ENCODE measurements around the gene NEK6.

Gene NEK6

GRCh38 chr9:124352616-124353015 lies 94.9 kb downstream of the NEK6 start:
- peaks cover 47% of the 10 kb centered on the region for H3K36me3 ChIP-seq (ENCODE audit: control insufficient read depth, low read length)
- H3K4me1 ChIP-seq (ENCODE audit: control insufficient read depth, low read length), result no peaks in the 10 kb centered on the region
- no peak overlapping the region for H3K27ac ChIP-seq (ENCODE audit: low read depth, low read length)
- no peak overlapping the region for H3K4me3 ChIP-seq (ENCODE audit: low read length)
- no peak for TF ChIP-seq EZH2phosphoT487 (IDR thresholded peaks at IDR 0.05; ENCODE audit: borderline replicate concordance, low read length)
- TF ChIP-seq, protein P1, sequence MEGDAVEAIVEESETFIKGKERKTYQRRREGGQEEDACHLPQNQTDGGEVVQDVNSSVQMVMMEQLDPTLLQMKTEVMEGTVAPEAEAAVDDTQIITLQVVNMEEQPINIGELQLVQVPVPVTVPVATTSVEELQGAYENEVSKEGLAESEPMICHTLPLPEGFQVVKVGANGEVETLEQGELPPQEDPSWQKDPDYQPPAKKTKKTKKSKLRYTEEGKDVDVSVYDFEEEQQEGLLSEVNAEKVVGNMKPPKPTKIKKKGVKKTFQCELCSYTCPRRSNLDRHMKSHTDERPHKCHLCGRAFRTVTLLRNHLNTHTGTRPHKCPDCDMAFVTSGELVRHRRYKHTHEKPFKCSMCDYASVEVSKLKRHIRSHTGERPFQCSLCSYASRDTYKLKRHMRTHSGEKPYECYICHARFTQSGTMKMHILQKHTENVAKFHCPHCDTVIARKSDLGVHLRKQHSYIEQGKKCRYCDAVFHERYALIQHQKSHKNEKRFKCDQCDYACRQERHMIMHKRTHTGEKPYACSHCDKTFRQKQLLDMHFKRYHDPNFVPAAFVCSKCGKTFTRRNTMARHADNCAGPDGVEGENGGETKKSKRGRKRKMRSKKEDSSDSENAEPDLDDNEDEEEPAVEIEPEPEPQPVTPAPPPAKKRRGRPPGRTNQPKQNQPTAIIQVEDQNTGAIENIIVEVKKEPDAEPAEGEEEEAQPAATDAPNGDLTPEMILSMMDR (IDR thresholded peaks at IDR 0.05; ENCODE audit: low read depth, low read length, poor library complexity, severe bottlenecking), result no peak
- no peaks in the 10 kb centered on the region for H3F3A ChIP-seq (ENCODE audit: control insufficient read depth, insufficient read depth)
- no peak overlapping the region for H3K4me2 ChIP-seq (ENCODE audit: low read length)
- H4K20me1 ChIP-seq (ENCODE audit: control insufficient read depth, insufficient read depth, low read depth, low read length), result no peaks in the 10 kb centered on the region; the same call in 1 of the 2 replicates
- no peaks in the 10 kb centered on the region for H3K9me3 ChIP-seq (ENCODE audit: control insufficient read depth, insufficient read depth, low read length)
- no peaks in the 10 kb centered on the region for H3K27me3 ChIP-seq (ENCODE audit: control insufficient read depth, low read length)
- H3K9me2 ChIP-seq (replicated peaks; ENCODE audit: control insufficient read depth, low read length), result no peaks in the 10 kb centered on the region
- H3K79me2 ChIP-seq (ENCODE audit: control insufficient read depth, low read length), result peaks cover 9% of the 10 kb centered on the region

GRCh38 chr9:124353166-124353768 lies 95.5 kb downstream of the NEK6 start:
- peaks cover 47% of the 10 kb centered on the region for H3K36me3 ChIP-seq (ENCODE audit: control insufficient read depth, low read length)

DNA sequence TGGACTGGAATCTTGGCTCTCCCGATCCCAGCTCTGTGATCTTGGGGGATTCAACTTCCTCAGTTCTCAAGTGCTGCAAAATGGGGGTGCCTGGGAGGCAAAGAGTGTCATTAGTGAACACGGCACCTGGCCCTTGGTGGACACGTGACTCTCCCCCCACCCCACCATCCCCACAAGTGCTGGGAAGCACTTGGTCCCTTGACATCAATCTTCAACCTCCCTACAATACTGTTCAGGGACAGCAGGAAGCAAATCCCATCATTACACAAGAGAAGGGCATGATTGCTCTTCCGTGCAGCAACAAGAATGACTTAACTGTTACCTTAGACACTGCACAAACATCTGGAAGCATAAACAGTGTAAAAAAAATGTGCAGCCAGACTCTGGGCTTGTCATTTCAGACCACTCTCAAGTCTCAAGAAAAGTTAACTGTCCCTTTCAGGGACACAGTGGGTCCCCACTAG lies 96.1 kb downstream of the NEK6 start:
- TF ChIP-seq EZH2phosphoT487 (IDR thresholded peaks at IDR 0.05; ENCODE audit: borderline replicate concordance, low read length), result no peak
- TF ChIP-seq, protein P1 (IDR thresholded peaks at IDR 0.05; ENCODE audit: low read depth, low read length, poor library complexity, severe bottlenecking), result no peak
- peaks cover 47% of the 10 kb centered on the region for H3K36me3 ChIP-seq (ENCODE audit: control insufficient read depth, low read length)
- H3K9me2 ChIP-seq (replicated peaks; ENCODE audit: control insufficient read depth, low read length), result no peaks in the 10 kb centered on the region
- H3K27ac ChIP-seq (ENCODE audit: low read depth, low read length), result no peak overlapping the region
- no peak overlapping the region for H3K4me2 ChIP-seq (ENCODE audit: low read length)
- no peaks in the 10 kb centered on the region; the same call in 1 of the 2 replicates for H4K20me1 ChIP-seq (ENCODE audit: control insufficient read depth, insufficient read depth, low read depth, low read length)
- no peaks in the 10 kb centered on the region for H3K9me3 ChIP-seq (ENCODE audit: control insufficient read depth, insufficient read depth, low read length)
- peaks cover 21% of the 10 kb centered on the region for H3K79me2 ChIP-seq (ENCODE audit: control insufficient read depth, low read length)
- no peaks in the 10 kb centered on the region for H3F3A ChIP-seq (ENCODE audit: control insufficient read depth, insufficient read depth)
- H3K4me1 ChIP-seq (ENCODE audit: control insufficient read depth, low read length), result no peaks in the 10 kb centered on the region
- H3K4me3 ChIP-seq (ENCODE audit: low read length), result no peak overlapping the region
- H3K27me3 ChIP-seq (ENCODE audit: control insufficient read depth, low read length), result no peaks in the 10 kb centered on the region

More at GRCh38 chr9:124353166-124353768, 95.5 kb downstream of the NEK6 start:
- no peaks in the 10 kb centered on the region; the same call in 1 of the 2 replicates for H4K20me1 ChIP-seq (ENCODE audit: control insufficient read depth, insufficient read depth, low read depth, low read length)
- H3K9me2 ChIP-seq (replicated peaks; ENCODE audit: control insufficient read depth, low read length), result no peaks in the 10 kb centered on the region
- no peak overlapping the region for H3K27ac ChIP-seq (ENCODE audit: low read depth, low read length)
- TF ChIP-seq, protein P1 (IDR thresholded peaks at IDR 0.05; ENCODE audit: low read depth, low read length, poor library complexity, severe bottlenecking), result no peak
- TF ChIP-seq EZH2phosphoT487 (IDR thresholded peaks at IDR 0.05; ENCODE audit: borderline replicate concordance, low read length), result no peak
- no peaks in the 10 kb centered on the region for H3K27me3 ChIP-seq (ENCODE audit: control insufficient read depth, low read length)
- H3K4me1 ChIP-seq (ENCODE audit: control insufficient read depth, low read length), result no peaks in the 10 kb centered on the region
- no peak overlapping the region for H3K4me2 ChIP-seq (ENCODE audit: low read length)
- H3K79me2 ChIP-seq (ENCODE audit: control insufficient read depth, low read length), result peaks cover 16% of the 10 kb centered on the region
- H3F3A ChIP-seq (ENCODE audit: control insufficient read depth, insufficient read depth), result no peaks in the 10 kb centered on the region
- H3K9me3 ChIP-seq (ENCODE audit: control insufficient read depth, insufficient read depth, low read length), result no peaks in the 10 kb centered on the region
- no peak overlapping the region for H3K4me3 ChIP-seq (ENCODE audit: low read length)
